ENCODE results near the gene HNF4A.

Gene HNF4A

DNA sequence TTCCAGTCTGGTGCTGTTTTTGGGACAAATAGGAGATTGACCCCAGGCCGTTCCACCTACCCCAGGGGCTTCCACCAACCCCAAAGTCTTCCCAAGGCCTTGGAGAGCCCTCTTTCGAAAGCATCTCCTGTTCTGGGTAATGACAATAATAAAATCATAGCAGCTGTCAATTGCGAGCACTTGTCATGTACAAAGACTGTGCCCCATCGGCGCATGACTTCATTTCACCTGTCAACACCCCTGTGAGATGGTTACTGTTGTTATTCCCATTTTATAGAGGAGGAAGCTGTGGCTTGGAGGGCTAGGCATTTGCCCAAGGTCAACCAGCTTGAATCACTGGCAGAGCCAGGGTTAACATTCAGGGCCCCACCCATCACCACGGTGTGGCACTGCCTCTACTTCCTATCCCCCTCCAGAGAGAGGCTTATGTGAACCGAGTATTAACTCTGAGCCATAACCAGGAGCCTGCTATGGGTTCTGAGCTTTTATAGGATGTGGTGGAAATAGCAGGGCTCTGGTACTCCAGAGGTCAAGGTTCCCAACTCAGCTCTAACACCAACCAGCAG is 51.2 kb downstream of the HNF4A start:
- no peak for DNase-seq (ENCODE audit: low spot score)

DNA sequence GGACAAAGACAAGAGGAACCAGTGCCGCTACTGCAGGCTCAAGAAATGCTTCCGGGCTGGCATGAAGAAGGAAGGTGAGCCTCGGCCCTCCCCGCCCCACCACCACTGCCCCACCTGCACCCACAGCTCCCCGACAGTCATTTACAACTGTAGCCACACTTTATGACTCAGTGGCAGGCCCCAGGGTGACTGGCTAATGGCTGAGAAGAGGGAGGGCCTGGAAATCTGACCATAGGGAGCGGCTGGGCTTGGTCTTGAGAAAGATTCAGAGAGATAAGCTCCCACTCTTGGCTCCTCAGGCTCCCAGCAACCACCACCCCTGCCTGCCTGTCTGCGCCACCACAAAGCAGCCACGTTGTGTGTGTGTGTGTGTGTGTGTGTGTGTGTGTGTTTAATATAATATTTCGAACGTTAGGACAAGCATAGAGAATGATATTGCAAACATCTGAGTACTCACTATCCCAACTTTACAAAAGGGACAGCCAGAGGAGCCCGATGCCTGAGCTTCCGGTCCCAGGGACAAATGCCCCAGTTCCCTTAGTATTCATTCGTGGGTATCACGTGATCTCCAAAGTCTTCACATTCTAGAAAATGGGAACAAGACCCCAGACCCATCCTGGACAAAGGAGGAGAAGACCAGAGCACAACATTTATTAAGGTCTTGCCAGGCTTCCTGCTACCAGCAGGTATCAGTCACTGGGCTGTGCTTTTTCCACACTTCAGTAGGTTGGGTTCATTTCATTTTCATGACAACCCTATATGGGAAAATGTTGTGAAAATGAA is 52.1 kb downstream of the HNF4A start:
- DNase-seq (ENCODE audit: low spot score): peak; percentile 63

DNA sequence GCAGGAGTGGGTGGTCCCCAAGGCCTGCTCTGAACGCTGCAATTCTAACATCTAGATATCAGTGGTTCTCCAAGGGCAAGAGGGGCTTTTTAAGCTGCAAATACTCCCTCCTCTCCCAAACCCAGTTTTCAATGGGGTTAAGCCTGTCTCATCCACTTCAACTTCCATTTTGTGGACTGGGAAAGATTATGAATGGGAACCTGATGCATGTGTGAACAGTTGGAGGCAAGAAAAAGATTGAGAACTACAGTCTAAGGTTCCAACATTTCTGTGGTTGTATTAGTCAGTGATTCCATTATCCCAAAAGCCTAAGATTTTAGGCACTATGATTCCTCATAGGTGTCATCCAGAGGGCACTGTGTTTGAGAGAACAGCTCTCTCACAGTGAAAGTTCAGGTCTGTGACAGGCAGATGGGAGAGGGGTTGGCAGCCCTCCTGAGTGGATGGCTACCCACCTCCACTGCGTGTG is 53.7 kb downstream of the HNF4A start:
- DNase-seq (ENCODE audit: low spot score): no peak

DNA sequence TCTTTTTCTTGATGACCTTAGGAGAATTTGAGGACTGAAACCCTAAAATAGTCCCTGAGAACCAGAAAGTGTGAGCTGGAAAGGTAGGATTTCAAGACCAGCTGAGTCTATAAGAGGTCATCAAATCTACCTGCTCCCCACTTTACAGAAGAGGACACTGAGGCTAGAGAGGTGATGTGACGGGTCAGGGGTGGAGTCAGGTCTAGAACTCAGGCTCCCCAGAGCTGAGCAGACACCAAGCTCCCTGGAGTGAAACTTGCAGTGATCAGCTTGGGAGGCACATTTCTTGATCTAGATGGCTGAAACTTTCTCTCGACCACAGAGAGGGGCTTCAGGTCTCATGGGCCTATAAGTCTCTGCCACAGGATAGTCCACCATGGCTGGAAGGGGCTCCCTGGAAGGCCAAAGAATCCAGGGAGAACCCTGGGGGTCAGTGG is 55.1 kb downstream of the HNF4A start:
- no peak for DNase-seq (ENCODE audit: low spot score)

- DNase-seq (ENCODE audit: low spot score): no peak
These were observed 55.7 kb downstream of the HNF4A start for GRCh38 chr20:44411020-44411756.

GRCh38 chr20:44411757-44412401 is 56.4 kb downstream of the HNF4A start:
- no peak for DNase-seq (ENCODE audit: low spot score)

DNA sequence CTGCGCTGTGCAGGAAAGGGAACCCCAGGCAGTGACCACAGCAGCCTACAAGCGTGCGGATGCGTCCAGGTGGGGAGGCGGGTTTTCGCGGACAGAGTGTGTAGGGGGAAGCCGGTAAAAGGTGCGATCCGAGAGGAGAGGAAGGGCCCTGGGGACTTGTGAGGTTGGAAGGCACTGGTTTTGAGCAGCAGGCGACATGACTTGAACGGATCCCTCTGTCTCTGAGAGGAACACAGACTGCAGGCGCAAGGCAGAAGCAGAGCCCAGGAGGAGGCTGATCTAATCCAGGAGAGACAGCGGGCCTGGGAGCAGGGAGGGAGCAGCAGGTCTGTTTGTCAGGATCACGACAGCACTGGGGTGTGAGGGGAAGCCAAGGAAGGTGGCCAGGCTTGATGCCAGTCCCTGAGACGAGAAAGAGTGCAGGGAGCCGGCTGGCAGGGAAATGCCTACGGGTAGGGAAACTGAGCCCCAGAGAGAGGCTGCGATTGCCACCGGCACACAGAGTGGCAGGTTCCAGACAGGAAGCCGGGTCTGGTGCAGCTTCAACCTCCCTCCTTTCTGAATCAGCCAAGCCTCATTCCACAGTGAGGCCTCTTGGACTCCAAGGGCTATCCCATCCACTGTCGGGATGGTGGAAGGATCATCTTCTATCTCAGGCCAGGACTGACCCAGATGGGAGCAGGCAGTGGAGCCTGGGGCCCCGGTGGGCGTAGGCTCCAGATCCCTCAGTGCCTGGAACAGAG is 57.1 kb downstream of the HNF4A start:
- DNase-seq (ENCODE audit: low spot score): no peak

DNA sequence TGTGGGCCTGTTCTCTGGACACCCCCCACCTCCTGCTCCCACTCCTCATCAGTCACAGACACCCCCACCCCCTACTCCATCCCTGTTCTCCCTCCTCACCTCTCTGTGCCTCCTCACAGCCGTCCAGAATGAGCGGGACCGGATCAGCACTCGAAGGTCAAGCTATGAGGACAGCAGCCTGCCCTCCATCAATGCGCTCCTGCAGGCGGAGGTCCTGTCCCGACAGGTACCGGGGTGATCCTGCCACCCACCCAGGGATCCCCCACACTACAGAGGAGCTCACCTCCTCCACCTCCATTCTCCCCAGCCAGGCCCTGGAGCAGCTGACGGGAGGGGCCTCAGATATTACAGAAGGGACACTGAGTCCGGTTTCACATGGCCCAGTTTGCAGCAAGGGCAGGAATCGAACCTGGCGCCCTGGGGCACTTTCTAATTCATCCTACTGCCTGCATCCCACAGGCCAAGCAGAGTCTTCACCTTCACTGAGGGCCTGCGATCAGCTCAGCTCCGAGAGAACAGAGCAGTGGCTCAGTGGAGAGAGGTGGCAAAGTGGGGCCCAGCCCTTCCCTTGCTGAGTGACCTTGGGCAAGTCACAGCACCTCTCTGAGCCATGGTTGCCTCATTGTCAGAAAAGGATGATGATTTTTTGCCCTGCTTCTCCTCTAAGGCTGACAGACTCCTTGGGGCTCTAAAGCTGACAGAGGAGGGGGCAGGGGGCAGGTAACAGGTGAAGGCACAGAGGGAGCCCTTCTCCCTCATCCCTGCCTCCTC is 58.3 kb downstream of the HNF4A start:
- no peak for DNase-seq (ENCODE audit: low spot score)

GRCh38 chr20:44414346-44414714 is 58.8 kb downstream of the HNF4A start:
- no peak for DNase-seq (ENCODE audit: low spot score)

GRCh38 chr20:44414808-44415207 is 59.3 kb downstream of the HNF4A start:
- DNase-seq (ENCODE audit: low spot score): no peak

DNA sequence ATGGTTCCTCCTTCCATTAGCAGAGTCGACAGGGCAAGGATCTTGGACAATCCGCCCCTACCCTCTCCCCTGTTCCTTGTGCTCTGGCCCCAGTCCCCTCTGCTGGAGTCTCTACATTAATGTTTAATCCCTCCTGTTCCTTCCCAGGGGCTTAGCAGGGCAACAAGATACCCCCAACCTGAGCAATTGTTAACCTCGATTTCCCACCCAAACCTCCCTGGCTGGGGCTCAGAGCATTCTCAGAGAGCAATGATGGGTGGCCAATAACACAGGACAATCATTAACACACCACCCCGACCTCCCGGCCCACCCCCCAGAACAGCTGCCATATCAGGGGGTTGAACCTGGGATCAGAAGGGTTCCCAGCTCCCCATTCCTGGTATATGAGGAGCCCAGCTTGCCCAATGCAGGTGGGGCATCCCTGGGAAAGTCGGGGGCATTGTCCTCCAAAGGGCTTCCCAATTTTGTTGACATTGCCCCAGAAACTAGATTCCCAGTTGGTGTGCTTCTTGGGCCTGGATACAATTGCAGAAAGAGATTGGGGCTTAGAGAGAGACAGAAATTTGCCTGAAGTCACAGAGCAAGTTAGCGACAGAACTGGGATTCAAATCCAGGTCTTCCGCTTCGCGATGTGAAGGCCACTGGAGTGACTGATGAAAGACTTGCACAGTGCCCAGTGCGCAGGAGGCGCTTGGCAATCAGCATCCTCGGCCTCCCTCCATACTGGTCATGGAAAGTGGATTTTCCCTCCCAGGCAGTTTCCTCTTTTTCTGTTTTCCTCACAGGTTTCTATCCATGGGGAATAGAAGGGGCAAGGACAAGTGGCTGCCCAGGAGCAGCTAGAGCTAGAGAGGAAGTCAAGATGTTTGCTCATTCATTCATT is 60.6 kb downstream of the HNF4A start:
- DNase-seq (ENCODE audit: low spot score): no peak

DNA sequence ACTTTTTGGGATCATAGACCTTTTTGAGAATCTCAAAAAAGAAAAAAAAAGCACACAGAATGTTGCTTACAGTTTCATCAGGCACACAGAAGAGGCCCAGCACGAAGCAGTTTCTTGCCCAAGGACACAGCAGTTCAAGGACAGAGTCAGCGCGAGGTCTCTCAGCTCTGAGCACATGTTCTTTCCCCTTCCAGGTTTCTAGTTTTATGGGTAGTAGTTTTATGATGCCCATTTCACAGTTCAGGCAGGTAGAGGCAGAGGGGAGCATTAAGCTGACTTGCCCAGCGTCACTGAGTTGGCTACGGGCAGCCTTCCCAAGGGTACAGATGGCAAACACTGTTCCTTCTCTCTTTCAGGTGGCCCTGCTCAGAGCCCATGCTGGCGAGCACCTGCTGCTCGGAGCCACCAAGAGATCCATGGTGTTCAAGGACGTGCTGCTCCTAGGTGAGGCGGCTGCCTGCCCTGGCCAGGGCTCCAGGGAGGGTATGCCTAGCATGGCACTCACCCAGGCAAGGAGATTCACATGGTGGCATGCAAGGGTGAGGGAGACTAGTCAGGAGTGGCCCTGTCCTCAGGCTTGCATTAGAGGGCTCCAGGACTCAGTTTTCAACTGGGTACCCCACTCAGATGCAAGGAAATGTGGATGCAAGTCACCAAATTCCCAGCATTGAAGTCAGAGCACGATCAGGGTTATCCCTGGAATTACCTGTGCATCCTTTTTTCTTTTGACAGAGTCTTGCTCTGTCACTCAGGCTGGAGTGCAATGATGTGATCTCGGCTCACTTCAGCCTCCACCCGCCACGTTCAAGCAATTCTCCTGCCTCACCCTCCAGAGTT is 62.8 kb downstream of the HNF4A start:
- DNase-seq (ENCODE audit: low spot score): no peak

GRCh38 chr20:44419131-44419844 is 63.8 kb downstream of the HNF4A start:
- no peak for DNase-seq (ENCODE audit: low spot score)

DNA sequence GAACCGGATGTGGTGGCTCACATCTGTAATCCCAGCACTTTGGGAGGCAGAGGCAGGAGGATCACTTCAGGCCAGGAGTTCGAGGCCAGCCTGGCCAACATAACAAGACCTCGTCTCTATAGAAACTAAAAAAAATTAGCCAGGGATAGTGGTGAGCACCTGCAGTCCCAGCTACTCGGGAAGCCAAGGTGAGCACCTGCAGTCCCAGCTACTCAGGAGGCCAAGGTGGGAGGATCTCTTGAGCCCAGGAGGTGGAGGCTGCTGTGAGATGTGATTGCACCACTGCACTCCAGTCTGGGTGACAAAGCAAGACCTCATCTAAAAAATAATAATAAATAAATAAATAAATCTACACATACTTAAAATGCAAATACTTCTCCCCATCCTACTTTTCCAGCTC is 65.0 kb downstream of the HNF4A start:
- DNase-seq (ENCODE audit: low spot score): no peak

GRCh38 chr20:44422083-44422482 is 66.6 kb downstream of the HNF4A start:
- no peak for DNase-seq (ENCODE audit: low spot score)

- no peak for DNase-seq (ENCODE audit: low spot score)
These were observed 68.0 kb downstream of the HNF4A start for GRCh38 chr20:44423480-44423879.

GRCh38 chr20:44424039-44424495 is 68.6 kb downstream of the HNF4A start:
- DNase-seq (ENCODE audit: low spot score): no peak

- DNase-seq (ENCODE audit: low spot score): no peak
These were observed 70.4 kb downstream of the HNF4A start for GRCh38 chr20:44425923-44426322.
